ENCODE results near the gene SLC25A23. TPM values are rescaled to one million over a fixed set of nuclear protein-coding genes. Genes with fewer than 3 reads are reported as not detected.

SLC25A23 gene
- total and polyA plus RNA-seq, 8 donors = 16.3 to 39.4 (median 20.0) TPM

- FAIRE-seq = no peak
- TF ChIP-seq CTCF (IDR thresholded peaks at IDR 0.05) = no peak
- intact Hi-C loops (cut with DNase I) = no loop called here
- Histone ChIP-seq H3K9me3 (no peaks in the 10 kb centered on the region), H3K4me3 (peak overlapping the region; percentile 45 to 62 (median 56)), H3K36me3 (no peaks in the 10 kb centered on the region), H3K27ac (no peak overlapping the region), H3K27me3 (no peaks in the 10 kb centered on the region), H3K4me1 (peaks cover 0 to 4% (median 0%) of the 10 kb centered on the region in 3 donors)
- no peak for ATAC-seq
- 75 to 78% methylated on average over 24 of the region's 24 CpGs for WGBS, 2 donors
- no peak for DNase-seq
These were observed 41.5 kb upstream of the SLC25A23 start for GRCh38 chr19:6500837-6501739.

- H3K27me3 ChIP-seq = no peaks in the 10 kb centered on the region
- WGBS, 2 donors = 77 to 89% methylated on average over 17 of the region's 17 CpGs
These were observed 39.6 kb upstream of the SLC25A23 start for GRCh38 chr19:6499052-6499790.

GRCh38 chr19:6498294-6499036 is 38.9 kb upstream of the SLC25A23 start:
- Histone ChIP-seq H3K27ac (no peak overlapping the region), H3K4me3 (no peak overlapping the region), H3K27me3 (no peaks in the 10 kb centered on the region), H3K4me1 (peaks cover 0 to 4% (median 0%) of the 10 kb centered on the region in 3 donors), H3K36me3 (no peaks in the 10 kb centered on the region), H3K9me3 (no peaks in the 10 kb centered on the region)
- intact Hi-C loops (cut with DNase I) = no loop called here
- TF ChIP-seq CTCF (IDR thresholded peaks at IDR 0.05) = no peak
- WGBS, 2 donors = 75 to 78% methylated on average over 7 of the region's 7 CpGs
- FAIRE-seq = no peak
- ATAC-seq = no peak
- no peak for DNase-seq

More at GRCh38 chr19:6499052-6499790, 39.6 kb upstream of the SLC25A23 start:
- DNase-seq = no peak
- Histone ChIP-seq H3K4me3 (no peak overlapping the region), H3K36me3 (no peaks in the 10 kb centered on the region), H3K27ac (no peak overlapping the region), H3K4me1 (peaks cover 0 to 4% (median 0%) of the 10 kb centered on the region in 3 donors), H3K9me3 (no peaks in the 10 kb centered on the region)
- FAIRE-seq = no peak
- intact Hi-C loops (cut with DNase I) = no loop called here
- no peak for ATAC-seq
- TF ChIP-seq CTCF (IDR thresholded peaks at IDR 0.05) = no peak

- Histone ChIP-seq H3K27ac (no peak overlapping the region), H3K4me1 (no peaks in the 10 kb centered on the region), H3K36me3 (no peaks in the 10 kb centered on the region), H3K9me3 (no peaks in the 10 kb centered on the region), H3K4me3 (no peak overlapping the region), H3K27me3 (no peaks in the 10 kb centered on the region)
- no peak for DNase-seq
- no peak for TF ChIP-seq CTCF (IDR thresholded peaks at IDR 0.05)
- intact Hi-C loops (cut with DNase I) = no loop called here
- WGBS, 2 donors = 92 to 96% methylated on average over 19 of the region's 19 CpGs
- ATAC-seq = no peak
- no peak for FAIRE-seq
These were observed 36.4 kb upstream of the SLC25A23 start for GRCh38 chr19:6495947-6496346.

Measured in pancreas (tissue), 10 donors.